Mesendoderm (in vitro differentiated cells): Measurements from ENCODE around the gene ZNF865.

ENCODE experiments used
- DNase-seq: peaks from one replicate; pipeline ENCODE4 v3.0.0; 2013
- H2AK5ac ChIP-seq: 2 replicates; pipeline ENCODE4 v1.6.1; 2013; ENCODE audit warnings: low read length, inconsistent platforms
- H2BK120ac ChIP-seq: 2 replicates; pipeline ENCODE4 v1.6.1; 2013; ENCODE audit warnings: low read depth, mild to moderate bottlenecking, low read length, moderate library complexity, mixed read lengths
- H2BK15ac ChIP-seq: replicated peaks from 2 replicates; pipeline ENCODE4 v1.6.1; 2013; ENCODE audit warnings: low read depth, mild to moderate bottlenecking, moderate library complexity
- H2BK5ac ChIP-seq: 2 replicates; pipeline ENCODE4 v1.6.1; 2013; ENCODE audit warnings: low read length, inconsistent platforms
- H3K18ac ChIP-seq: 2 replicates; pipeline ENCODE4 v1.6.1; 2013; ENCODE audit warnings: mild to moderate bottlenecking, low read length, mixed read lengths
- H3K23ac ChIP-seq: one replicate; pipeline ENCODE4 v1.6.1; 2013; ENCODE audit warnings: low read length
- H3K27ac ChIP-seq: 2 replicates; pipeline ENCODE4 v1.5.1; 2013; ENCODE audit warnings: low read depth, mild to moderate bottlenecking, inconsistent platforms, low read length, moderate library complexity
- H3K27me3 ChIP-seq: 2 replicates; pipeline ENCODE4 v1.6.1; 2013; ENCODE audit warnings: low read length, control low read depth, mild to moderate bottlenecking, inconsistent platforms; ENCODE audit not compliant: insufficient read depth, poor library complexity
- H3K36me3 ChIP-seq: 2 replicates; pipeline ENCODE4 v1.6.1; 2013; ENCODE audit warnings: low read length, inconsistent platforms; ENCODE audit not compliant: control insufficient read depth, insufficient read depth
- H3K4ac ChIP-seq: one replicate; pipeline ENCODE4 v1.6.1; 2013; ENCODE audit warnings: low read depth, mild to moderate bottlenecking, low read length, moderate library complexity
- H3K4me1 ChIP-seq: 2 replicates; pipeline ENCODE4 v1.6.1; 2013; ENCODE audit warnings: low read depth, low read length, inconsistent platforms; ENCODE audit not compliant: control insufficient read depth
- H3K4me2 ChIP-seq: 2 replicates; pipeline ENCODE4 v1.6.1; 2013; ENCODE audit warnings: low read length
- H3K4me3 ChIP-seq: 2 replicates; pipeline ENCODE4 v1.5.1; 2013; ENCODE audit warnings: mild to moderate bottlenecking, low read length
- H3K56ac ChIP-seq: one replicate; pipeline ENCODE4 v1.6.1; 2013; ENCODE audit warnings: low read length
- H3K79me1 ChIP-seq: 2 replicates; pipeline ENCODE4 v1.6.1; 2013; ENCODE audit warnings: low read length, inconsistent platforms
- H3K79me2 ChIP-seq: 2 replicates; pipeline ENCODE4 v1.6.1; 2013; ENCODE audit warnings: mild to moderate bottlenecking, low read length; ENCODE audit not compliant: control insufficient read depth, insufficient read depth
- H3K9ac ChIP-seq: 2 replicates; pipeline ENCODE4 v1.6.1; 2013; ENCODE audit warnings: low read length, inconsistent platforms
- H4K5ac ChIP-seq: one replicate; pipeline ENCODE4 v1.6.1; 2013; ENCODE audit warnings: low read length
- H4K8ac ChIP-seq: one replicate; pipeline ENCODE4 v1.6.1; 2013; ENCODE audit warnings: low read depth, mild to moderate bottlenecking, control low read depth, low read length, moderate library complexity
- WGBS: extraction: QIAGEN DNeasy Blood & Tissue Kit; methylation state at CpG from one replicate; pipeline ENCODE4 v1.1.7; 2013; ENCODE audit warnings: low lambda C conversion rate, missing lambda C conversion rate; ENCODE audit not compliant: insufficient coverage; ENCODE audit errors: extremely low coverage; 5-methylcytosine and 5-hydroxymethylcytosine counted together

Gene ZNF865

DNA sequence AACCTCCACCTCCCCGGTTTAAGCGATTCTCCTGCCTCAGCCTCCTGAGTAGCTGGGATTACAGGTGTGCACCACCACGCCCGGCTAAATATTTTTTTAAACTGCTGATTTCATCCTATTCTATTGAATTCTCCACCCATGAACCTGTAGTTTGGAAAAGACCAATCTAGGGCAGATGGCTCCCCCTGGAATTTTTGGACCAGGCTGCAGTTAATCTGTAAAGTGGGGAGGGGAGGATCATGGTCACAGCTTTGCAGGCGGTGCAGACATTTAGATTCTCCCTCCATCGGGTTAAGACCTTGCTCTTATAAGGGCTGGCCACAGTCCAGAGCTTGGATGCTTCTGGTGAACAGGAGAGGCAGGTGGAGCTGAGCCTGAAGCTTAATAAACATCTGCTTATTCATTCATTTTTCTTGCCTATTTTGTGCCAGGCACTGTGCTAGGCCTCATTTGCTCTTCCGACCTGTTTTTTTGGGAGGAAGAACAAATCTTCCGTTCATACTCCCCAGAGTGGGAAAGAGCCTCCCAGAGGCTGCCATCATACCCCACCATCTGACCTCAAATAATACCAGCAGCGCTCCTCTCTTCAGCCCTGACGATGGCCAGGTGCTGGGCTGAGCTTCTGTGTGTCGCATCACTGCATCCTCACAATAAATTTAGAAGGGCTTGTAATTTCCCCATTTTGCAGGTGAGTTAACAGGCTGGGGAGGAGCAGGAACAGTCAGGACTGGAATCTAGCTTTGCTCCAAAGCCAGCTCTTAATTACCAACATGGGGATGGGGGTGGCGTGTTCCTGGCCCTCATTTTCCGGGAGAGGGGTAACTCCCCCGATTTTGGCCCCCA, 41.7 kb downstream of the ZNF865 start:
- H3K27me3 ChIP-seq: no peaks in the 10 kb centered on the region
- H3K56ac ChIP-seq: peak overlapping the region; percentile 75
- peak overlapping the region; percentile 73 for H3K4ac ChIP-seq
- no peak overlapping the region for H3K27ac ChIP-seq
- no peak overlapping the region for H4K8ac ChIP-seq
- H3K4me1 ChIP-seq: no peaks in the 10 kb centered on the region
- H3K36me3 ChIP-seq: peaks cover 7% of the 10 kb centered on the region
- peak overlapping the region; percentile 5 for H3K18ac ChIP-seq
- no peak overlapping the region for H2BK5ac ChIP-seq
- peaks cover 20% of the 10 kb centered on the region for H3K79me2 ChIP-seq
- WGBS: no CpG with 5 or more reads among the region's 14 CpGs
- H2AK5ac ChIP-seq: no peak overlapping the region
- peak overlapping the region; percentile 75 for H3K4me3 ChIP-seq
- DNase-seq: no peak
- peak overlapping the region; percentile 34 for H3K4me2 ChIP-seq
- no peak overlapping the region for H4K5ac ChIP-seq
- H2BK15ac ChIP-seq: no peak overlapping the region
- H3K9ac ChIP-seq: peak overlapping the region; percentile 95
- no peak overlapping the region for H2BK120ac ChIP-seq
- H3K79me1 ChIP-seq: peaks cover 8% of the 10 kb centered on the region
- H3K23ac ChIP-seq: no peak overlapping the region

GRCh38 chr19:55647732-55648584, 42.5 kb downstream of the ZNF865 start, which contains the start of gene CCDC106:
TSS of gene CCDC106 (plus strand) at chr19:55648212. CDS start at chr19:55649047, 835 bp downstream.
- no CpG with 5 or more reads among the region's 87 CpGs for WGBS
- Histone ChIP-seq H3K27ac (peak within 1 kb of the TSS; percentile 31), H2AK5ac (no peak within 1 kb of the TSS)

GRCh38 chr19:55648585-55649267, 43.3 kb downstream of the ZNF865 start:
- Histone ChIP-seq H3K56ac (peak overlapping the region; percentile 95), H3K27ac (no peak overlapping the region), H2BK5ac (no peak overlapping the region), H3K4me1 (no peaks in the 10 kb centered on the region), H3K4me2 (peak overlapping the region; percentile 43), H3K23ac (no peak overlapping the region), H3K27me3 (no peaks in the 10 kb centered on the region), H3K4ac (no peak overlapping the region), H3K79me1 (peaks cover 8% of the 10 kb centered on the region), H3K4me3 (peak overlapping the region; percentile 75), H3K18ac (peak overlapping the region; percentile 57), H2AK5ac (no peak overlapping the region), H2BK120ac (no peak overlapping the region), H4K8ac (no peak overlapping the region), H4K5ac (no peak overlapping the region), H3K9ac (peak overlapping the region; percentile 95), H3K36me3 (peaks cover 7% of the 10 kb centered on the region), H3K79me2 (peaks cover 20% of the 10 kb centered on the region), H2BK15ac (no peak overlapping the region)
- DNase-seq: no peak
- WGBS: no CpG with 5 or more reads among the region's 25 CpGs

More at GRCh38 chr19:55647732-55648584, 42.5 kb downstream of the ZNF865 start, which contains the start of gene CCDC106:
- H3K23ac ChIP-seq: no peak within 1 kb of the TSS
- no peak within 1 kb of the TSS for H2BK120ac ChIP-seq
- H3K9ac ChIP-seq: peak within 1 kb of the TSS; percentile 95
- no peak within 1 kb of the TSS for H4K5ac ChIP-seq
- H3K4ac ChIP-seq: peak within 1 kb of the TSS; percentile 73
- no peaks in the 10 kb centered on the region for H3K4me1 ChIP-seq
- H2BK15ac ChIP-seq: no peak within 1 kb of the TSS
- H3K79me1 ChIP-seq: peaks cover 8% of the 10 kb centered on the region
- no peaks in the 10 kb centered on the region for H3K27me3 ChIP-seq
- H3K4me3 ChIP-seq: peak within 1 kb of the TSS; percentile 75
- H3K4me2 ChIP-seq: peak within 1 kb of the TSS; percentile 75
- peaks cover 7% of the 10 kb centered on the region for H3K36me3 ChIP-seq
- peaks cover 20% of the 10 kb centered on the region for H3K79me2 ChIP-seq
- peak; percentile 87 for DNase-seq
- H3K56ac ChIP-seq: peak within 1 kb of the TSS; percentile 95
- H4K8ac ChIP-seq: no peak within 1 kb of the TSS
- H2BK5ac ChIP-seq: no peak within 1 kb of the TSS
- peak within 1 kb of the TSS; percentile 57 for H3K18ac ChIP-seq

DNA sequence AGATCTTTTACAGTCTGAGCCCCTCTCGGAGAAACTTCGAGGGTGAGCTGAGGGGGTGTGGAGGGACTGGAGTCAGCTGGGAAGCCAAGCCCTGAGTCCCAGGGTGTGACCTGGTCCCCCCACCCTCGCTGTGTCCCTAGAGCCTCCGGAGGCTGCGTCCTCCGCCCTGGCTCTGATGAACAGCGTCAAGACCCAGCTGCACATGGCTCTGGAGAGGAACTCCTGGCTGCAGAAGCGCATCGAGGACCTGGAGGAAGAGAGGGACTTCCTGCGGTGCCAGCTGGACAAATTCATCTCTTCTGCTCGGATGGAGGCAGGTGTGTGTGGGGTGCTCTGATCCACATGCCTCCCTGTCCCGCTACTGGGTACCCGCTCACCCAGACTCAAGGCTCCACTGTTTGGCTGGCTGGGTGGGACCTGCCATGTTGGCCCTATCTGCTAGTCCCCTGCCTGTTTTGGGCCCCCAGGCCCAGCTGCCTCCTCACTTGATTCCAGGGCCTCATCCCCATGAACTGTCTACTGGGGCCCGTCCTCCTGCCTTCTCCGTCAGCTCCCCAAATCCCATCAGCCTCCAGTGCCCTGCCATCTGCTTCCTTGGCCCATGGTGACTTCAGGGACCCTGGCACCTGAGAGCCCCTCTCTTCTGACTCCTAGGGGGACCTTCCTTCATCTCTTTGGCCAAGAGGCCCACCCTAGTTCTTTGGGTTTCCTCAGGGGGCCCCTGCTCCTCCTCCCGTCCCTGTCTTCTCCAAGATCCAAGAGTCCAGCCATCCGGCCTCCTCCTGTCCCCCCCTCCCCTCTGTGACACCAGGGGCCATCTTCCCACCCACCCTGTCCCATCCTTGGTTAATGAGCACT, 44.0 kb downstream of the ZNF865 start:
- H4K8ac ChIP-seq: no peak overlapping the region
- H3K18ac ChIP-seq: no peak overlapping the region
- H3K9ac ChIP-seq: no peak overlapping the region
- H3K36me3 ChIP-seq: peaks cover 6% of the 10 kb centered on the region
- no peak overlapping the region for H2BK5ac ChIP-seq
- no peak for DNase-seq
- H3K27me3 ChIP-seq: no peaks in the 10 kb centered on the region
- no peak overlapping the region for H2BK15ac ChIP-seq
- no peak overlapping the region for H3K4me3 ChIP-seq
- no CpG with 5 or more reads among the region's 17 CpGs for WGBS
- no peak overlapping the region for H2AK5ac ChIP-seq
- H3K79me2 ChIP-seq: peaks cover 12% of the 10 kb centered on the region
- no peaks in the 10 kb centered on the region for H3K4me1 ChIP-seq
- H4K5ac ChIP-seq: no peak overlapping the region
- H3K4me2 ChIP-seq: no peak overlapping the region
- peaks cover 6% of the 10 kb centered on the region for H3K79me1 ChIP-seq
- no peak overlapping the region for H3K56ac ChIP-seq
- H3K4ac ChIP-seq: no peak overlapping the region
- no peak overlapping the region for H3K23ac ChIP-seq
- no peak overlapping the region for H3K27ac ChIP-seq
- no peak overlapping the region for H2BK120ac ChIP-seq

GRCh38 chr19:55650126-55650557, 44.7 kb downstream of the ZNF865 start:
- Histone ChIP-seq H3K4ac (no peak overlapping the region), H3K18ac (no peak overlapping the region), H4K5ac (no peak overlapping the region), H3K27me3 (no peaks in the 10 kb centered on the region), H3K4me2 (no peak overlapping the region), H3K9ac (no peak overlapping the region), H3K56ac (no peak overlapping the region), H3K27ac (no peak overlapping the region), H2BK5ac (no peak overlapping the region), H3K79me1 (peaks cover 3% of the 10 kb centered on the region), H2BK15ac (no peak overlapping the region), H2AK5ac (no peak overlapping the region), H3K79me2 (peaks cover 5% of the 10 kb centered on the region), H2BK120ac (no peak overlapping the region), H3K36me3 (peaks cover under 1% of the 10 kb centered on the region), H3K4me3 (no peak overlapping the region), H3K4me1 (no peaks in the 10 kb centered on the region), H4K8ac (no peak overlapping the region), H3K23ac (no peak overlapping the region)
- WGBS: no CpG with 5 or more reads among the region's 4 CpGs
- DNase-seq: no peak
